DOHH2 (cell line): ENCODE results near the gene CEACAM19.
"Not testable (repeated sequence)": the region's sequence is repeated elsewhere in the genome, so short reads cannot be mapped to it uniquely, and the experiment has no call there.

ENCODE experiments used
- H3F3A ChIP-seq: fragments of 200-600 bp; sonication (generic), shearing (Covaris generic); 2 replicates; pipeline ENCODE4 v1.6.0; 2016; ENCODE audit warnings: antibody characterized with exemption, mild to moderate bottlenecking; ENCODE audit not compliant: control insufficient read depth, insufficient read depth
- H3K27ac ChIP-seq: fragments of 200-600 bp; sonication (generic); 2 replicates; pipeline ENCODE4 v1.5.1; 2014; ENCODE audit warnings: low read depth, mild to moderate bottlenecking, low read length, moderate library complexity
- H3K27me3 ChIP-seq: fragments of 200-600 bp; sonication (generic); 2 replicates; pipeline ENCODE4 v1.6.1; 2014; ENCODE audit warnings: mild to moderate bottlenecking, low read length, mixed read lengths; ENCODE audit not compliant: control insufficient read depth
- H3K36me3 ChIP-seq: fragments of 200-600 bp; sonication (generic); 2 replicates; pipeline ENCODE4 v1.6.1; 2014; ENCODE audit warnings: mild to moderate bottlenecking, low read length, moderate library complexity, mixed read lengths; ENCODE audit not compliant: control insufficient read depth
- H3K4me1 ChIP-seq: fragments of 200-600 bp; sonication (generic); 2 replicates; pipeline ENCODE4 v1.6.1; 2014; ENCODE audit warnings: mild to moderate bottlenecking, low read length, mixed read lengths; ENCODE audit not compliant: control insufficient read depth
- H3K4me2 ChIP-seq: fragments of 200-600 bp; sonication (generic); 2 replicates; pipeline ENCODE4 v1.6.0; 2014; ENCODE audit warnings: mild to moderate bottlenecking, low read length, moderate library complexity
- H3K4me3 ChIP-seq: fragments of 200-600 bp; sonication (generic); 2 replicates; pipeline ENCODE4 v1.5.1; 2014; ENCODE audit warnings: mild to moderate bottlenecking, low read length, mixed read lengths
- H3K79me2 ChIP-seq: fragments of 200-600 bp; sonication (generic); 2 replicates; pipeline ENCODE4 v1.6.1; 2014; ENCODE audit warnings: mild to moderate bottlenecking, low read length, mixed read lengths; ENCODE audit not compliant: control insufficient read depth
- H3K9me2 ChIP-seq: fragments of 200-600 bp; sonication (generic); replicated peaks from 2 replicates; pipeline ENCODE4 v1.6.1; 2014; ENCODE audit warnings: mild to moderate bottlenecking, low read length, mixed read lengths; ENCODE audit not compliant: control insufficient read depth
- H3K9me3 ChIP-seq: fragments of 200-600 bp; sonication (generic); 2 replicates; pipeline ENCODE4 v1.6.1; 2014; ENCODE audit warnings: antibody characterized with exemption, low read length, mixed read lengths; ENCODE audit not compliant: control insufficient read depth, insufficient read depth
- H4K20me1 ChIP-seq: fragments of 200-600 bp; sonication (generic); 2 replicates; pipeline ENCODE4 v1.6.0; 2014; ENCODE audit warnings: low read depth, mild to moderate bottlenecking, antibody characterized with exemption, low read length, moderate library complexity; ENCODE audit not compliant: control insufficient read depth, insufficient read depth
- EZH2phosphoT487 ChIP-seq: fragments of 200-600 bp; sonication (generic); IDR thresholded peaks from 2 replicates; pipeline ENCODE4 v1.6.1; 2017; ENCODE audit warnings: borderline replicate concordance, mild to moderate bottlenecking, antibody characterized with exemption, low read length, moderate library complexity, mixed read lengths
- TF ChIP-seq, protein P1 (sequence below): fragments of 200-600 bp; sonication (generic); IDR thresholded peaks from one replicate; pipeline ENCODE4 v1.5.1; 2014; ENCODE audit warnings: antibody characterized with exemption, mild to moderate bottlenecking, low read depth, low read length; ENCODE audit not compliant: poor library complexity, severe bottlenecking

Gene CEACAM19

DNA sequence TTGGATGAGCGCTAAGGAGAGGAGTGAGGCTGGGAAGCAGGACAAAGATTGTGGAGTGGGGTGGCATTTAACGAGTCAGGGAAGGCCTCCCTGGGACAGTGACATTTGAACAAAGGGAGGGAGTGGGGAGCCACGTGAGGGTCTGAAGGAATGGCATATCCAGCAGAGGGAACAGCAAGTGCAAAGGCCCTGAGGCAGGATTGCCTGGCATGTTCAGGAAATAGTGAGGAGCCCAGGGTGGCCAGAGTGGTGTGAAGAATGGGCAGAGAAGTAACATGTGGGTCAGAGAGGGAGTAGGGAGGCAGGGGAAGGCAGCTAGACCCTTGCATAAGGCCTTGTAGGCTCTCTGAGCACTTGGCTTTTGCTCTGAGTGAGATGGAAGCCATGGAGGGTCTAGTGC is 42.5 kb upstream of the CEACAM19 start:
- H4K20me1 ChIP-seq = no peaks in the 10 kb centered on the region
- H3F3A ChIP-seq = no peaks in the 10 kb centered on the region
- H3K27ac ChIP-seq = no peak overlapping the region
- no peaks in the 10 kb centered on the region for H3K9me2 ChIP-seq
- H3K27me3 ChIP-seq = no peaks in the 10 kb centered on the region
- TF ChIP-seq, protein P1, sequence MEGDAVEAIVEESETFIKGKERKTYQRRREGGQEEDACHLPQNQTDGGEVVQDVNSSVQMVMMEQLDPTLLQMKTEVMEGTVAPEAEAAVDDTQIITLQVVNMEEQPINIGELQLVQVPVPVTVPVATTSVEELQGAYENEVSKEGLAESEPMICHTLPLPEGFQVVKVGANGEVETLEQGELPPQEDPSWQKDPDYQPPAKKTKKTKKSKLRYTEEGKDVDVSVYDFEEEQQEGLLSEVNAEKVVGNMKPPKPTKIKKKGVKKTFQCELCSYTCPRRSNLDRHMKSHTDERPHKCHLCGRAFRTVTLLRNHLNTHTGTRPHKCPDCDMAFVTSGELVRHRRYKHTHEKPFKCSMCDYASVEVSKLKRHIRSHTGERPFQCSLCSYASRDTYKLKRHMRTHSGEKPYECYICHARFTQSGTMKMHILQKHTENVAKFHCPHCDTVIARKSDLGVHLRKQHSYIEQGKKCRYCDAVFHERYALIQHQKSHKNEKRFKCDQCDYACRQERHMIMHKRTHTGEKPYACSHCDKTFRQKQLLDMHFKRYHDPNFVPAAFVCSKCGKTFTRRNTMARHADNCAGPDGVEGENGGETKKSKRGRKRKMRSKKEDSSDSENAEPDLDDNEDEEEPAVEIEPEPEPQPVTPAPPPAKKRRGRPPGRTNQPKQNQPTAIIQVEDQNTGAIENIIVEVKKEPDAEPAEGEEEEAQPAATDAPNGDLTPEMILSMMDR = no peak
- no peak for TF ChIP-seq EZH2phosphoT487
- no peak overlapping the region for H3K4me3 ChIP-seq
- H3K9me3 ChIP-seq = no peaks in the 10 kb centered on the region
- H3K4me1 ChIP-seq = no peaks in the 10 kb centered on the region
- no peaks in the 10 kb centered on the region for H3K36me3 ChIP-seq
- H3K4me2 ChIP-seq = no peak overlapping the region
- no peaks in the 10 kb centered on the region for H3K79me2 ChIP-seq

DNA sequence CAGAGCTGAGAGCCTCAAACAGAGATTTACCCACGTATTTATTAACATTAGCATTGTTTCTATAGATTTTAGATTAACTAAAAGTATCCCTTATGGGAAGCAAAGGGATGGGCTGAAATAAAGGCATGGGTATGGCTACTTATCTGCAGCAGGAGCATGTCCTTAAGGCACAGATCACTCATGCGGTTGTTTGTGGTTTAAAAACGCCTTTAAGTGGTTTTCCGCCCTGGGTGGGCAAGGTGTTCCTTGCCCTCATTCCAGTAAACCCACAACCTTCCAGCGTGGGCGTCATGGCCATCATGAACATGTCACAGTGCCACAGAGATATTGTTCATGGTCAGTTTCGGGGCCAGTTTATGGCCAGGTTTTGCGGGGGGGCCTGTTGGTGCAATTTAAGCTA is 39.7 kb upstream of the CEACAM19 start:
- H3K4me3 ChIP-seq, H3K27ac ChIP-seq, H3K79me2 ChIP-seq, H3K9me2 ChIP-seq, H4K20me1 ChIP-seq, H3K9me3 ChIP-seq, H3F3A ChIP-seq, H3K4me2 ChIP-seq, H3K4me1 ChIP-seq, H3K27me3 ChIP-seq, H3K36me3 ChIP-seq: not testable (repeated sequence)

DNA sequence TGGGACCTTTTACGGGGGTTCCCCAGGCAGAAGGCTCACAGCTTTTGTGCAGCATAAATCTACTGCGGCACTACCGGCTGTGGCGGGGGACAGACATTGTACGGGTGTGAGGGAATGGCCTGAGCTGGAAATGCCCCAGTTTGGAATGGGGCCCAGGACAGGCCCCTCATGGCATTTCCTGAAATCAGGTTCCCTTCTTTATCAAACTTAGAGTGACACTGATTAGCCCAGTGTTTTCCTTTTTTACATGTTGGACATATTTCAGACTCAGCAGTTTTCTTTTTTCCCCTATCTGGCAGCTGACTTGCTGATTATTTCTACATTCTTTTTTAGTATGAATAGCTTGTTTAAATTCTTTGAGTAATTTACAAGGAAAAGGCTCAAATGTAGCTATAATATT is 37.2 kb upstream of the CEACAM19 start:
- H3K9me3 ChIP-seq, H3K36me3 ChIP-seq, H3F3A ChIP-seq, H3K27me3 ChIP-seq, H4K20me1 ChIP-seq, H3K4me1 ChIP-seq, H3K4me3 ChIP-seq, H3K9me2 ChIP-seq, H3K27ac ChIP-seq, H3K4me2 ChIP-seq, H3K79me2 ChIP-seq: not testable (repeated sequence)

DNA sequence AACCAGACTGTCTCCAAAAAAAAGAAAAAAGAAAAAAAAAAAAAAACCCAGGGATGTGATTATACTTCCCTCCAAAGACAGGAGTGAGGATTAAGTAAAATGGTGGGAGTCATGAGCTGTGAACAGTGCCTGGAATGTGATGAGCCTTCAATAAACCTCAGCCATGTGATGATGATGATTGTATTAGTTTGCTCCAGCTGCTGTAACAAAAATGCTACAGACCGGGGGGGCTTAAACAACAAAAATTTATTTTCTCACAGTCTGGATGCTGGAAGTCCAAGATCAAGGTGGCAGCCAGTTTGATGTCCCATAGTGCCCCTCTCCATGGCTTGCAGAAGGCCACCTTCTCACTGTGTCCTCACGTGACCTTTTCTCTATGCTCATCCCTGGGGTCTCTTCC is 36.5 kb upstream of the CEACAM19 start:
- H3K9me2 ChIP-seq = no peaks in the 10 kb centered on the region
- no peak overlapping the region for H3K4me2 ChIP-seq
- no peak for TF ChIP-seq EZH2phosphoT487
- TF ChIP-seq, protein P1 = no peak
- H3F3A ChIP-seq = no peaks in the 10 kb centered on the region
- no peaks in the 10 kb centered on the region for H3K9me3 ChIP-seq
- H3K79me2 ChIP-seq = no peaks in the 10 kb centered on the region
- H3K36me3 ChIP-seq = no peaks in the 10 kb centered on the region
- no peaks in the 10 kb centered on the region for H3K27me3 ChIP-seq
- no peak overlapping the region for H3K27ac ChIP-seq
- H3K4me1 ChIP-seq = no peaks in the 10 kb centered on the region
- H4K20me1 ChIP-seq = no peaks in the 10 kb centered on the region
- no peak overlapping the region for H3K4me3 ChIP-seq
